Measurements from ENCODE around the gene CRYBG2. TPM values are rescaled to one million over a fixed set of nuclear protein-coding genes. Genes with fewer than 3 reads are reported as not detected.
"Not testable (repeated sequence)": the region's sequence is repeated elsewhere in the genome, so short reads cannot be mapped to it uniquely, and the experiment has no call there.

The CRYBG2 gene
- total RNA-seq, 4 donors from 2014 or later = under 0.01 TPM; not detected in 3

- DNase-seq (ENCODE audit: low spot score in 2 of 2) = no peak
- Histone ChIP-seq H3K27ac (no peak overlapping the region), H3K4me1 (no peaks in the 10 kb centered on the region), H3K36me3 (no peaks in the 10 kb centered on the region), H3K9me3 (no peaks in the 10 kb centered on the region), H3K4me3 (no peak overlapping the region), H3K27me3 (no peaks in the 10 kb centered on the region)
- TF ChIP-seq POLR2A (IDR thresholded peaks at IDR 0.05) = no peak
- no peak for TF ChIP-seq EP300 (IDR thresholded peaks at IDR 0.05)
- 85 to 89% methylated on average over 8 of the region's 8 CpGs for WGBS, 2 donors
These were observed 41.8 kb upstream of the CRYBG2 start for GRCh38 chr1:26395754-26396153.

DNA sequence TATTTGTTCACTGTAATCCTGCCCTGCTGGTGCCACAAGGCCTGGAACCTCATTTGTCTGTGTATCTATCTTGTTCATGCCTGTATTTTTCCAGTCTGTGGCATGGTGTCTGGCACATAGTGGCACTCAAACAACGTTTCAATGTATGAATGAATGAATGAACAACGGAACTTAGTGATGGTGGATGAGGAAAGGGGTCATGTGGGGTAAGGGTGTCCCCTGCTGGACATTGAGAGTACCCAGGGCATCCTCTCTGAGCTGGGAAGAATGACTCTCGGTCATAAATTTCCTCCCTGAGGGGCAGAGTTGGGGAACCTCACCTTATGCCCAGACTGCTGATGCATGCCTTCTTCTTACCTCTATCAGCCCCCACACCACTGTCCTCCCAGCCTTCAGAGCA, 37.5 kb upstream of the CRYBG2 start:
- no peaks in the 10 kb centered on the region for H3K36me3 ChIP-seq
- no peak for DNase-seq (ENCODE audit: low spot score in 2 of 2)
- 5 to 7% methylated on average over 3 of the region's 3 CpGs for WGBS, 2 donors
- no peak overlapping the region for H3K27ac ChIP-seq
- TF ChIP-seq, protein P1, sequence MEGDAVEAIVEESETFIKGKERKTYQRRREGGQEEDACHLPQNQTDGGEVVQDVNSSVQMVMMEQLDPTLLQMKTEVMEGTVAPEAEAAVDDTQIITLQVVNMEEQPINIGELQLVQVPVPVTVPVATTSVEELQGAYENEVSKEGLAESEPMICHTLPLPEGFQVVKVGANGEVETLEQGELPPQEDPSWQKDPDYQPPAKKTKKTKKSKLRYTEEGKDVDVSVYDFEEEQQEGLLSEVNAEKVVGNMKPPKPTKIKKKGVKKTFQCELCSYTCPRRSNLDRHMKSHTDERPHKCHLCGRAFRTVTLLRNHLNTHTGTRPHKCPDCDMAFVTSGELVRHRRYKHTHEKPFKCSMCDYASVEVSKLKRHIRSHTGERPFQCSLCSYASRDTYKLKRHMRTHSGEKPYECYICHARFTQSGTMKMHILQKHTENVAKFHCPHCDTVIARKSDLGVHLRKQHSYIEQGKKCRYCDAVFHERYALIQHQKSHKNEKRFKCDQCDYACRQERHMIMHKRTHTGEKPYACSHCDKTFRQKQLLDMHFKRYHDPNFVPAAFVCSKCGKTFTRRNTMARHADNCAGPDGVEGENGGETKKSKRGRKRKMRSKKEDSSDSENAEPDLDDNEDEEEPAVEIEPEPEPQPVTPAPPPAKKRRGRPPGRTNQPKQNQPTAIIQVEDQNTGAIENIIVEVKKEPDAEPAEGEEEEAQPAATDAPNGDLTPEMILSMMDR (IDR thresholded peaks at IDR 0.05) = no peak
- TF ChIP-seq EP300 (IDR thresholded peaks at IDR 0.05) = no peak
- no peak for TF ChIP-seq POLR2A (IDR thresholded peaks at IDR 0.05)
- H3K9me3 ChIP-seq = no peaks in the 10 kb centered on the region
- H3K4me1 ChIP-seq = no peaks in the 10 kb centered on the region
- no peaks in the 10 kb centered on the region for H3K27me3 ChIP-seq
- no peak overlapping the region for H3K4me3 ChIP-seq

- no peak overlapping the region for H3K4me3 ChIP-seq
- H3K27me3 ChIP-seq = no peaks in the 10 kb centered on the region
- TF ChIP-seq POLR2A (IDR thresholded peaks at IDR 0.05) = no peak
- TF ChIP-seq, protein P1 (IDR thresholded peaks at IDR 0.05) = no peak
- no peak for TF ChIP-seq EP300 (IDR thresholded peaks at IDR 0.05)
- H3K9me3 ChIP-seq = no peaks in the 10 kb centered on the region
- H3K27ac ChIP-seq = no peak overlapping the region
- DNase-seq (ENCODE audit: low spot score in 2 of 2) = no peak
- no peaks in the 10 kb centered on the region for H3K4me1 ChIP-seq
- no peaks in the 10 kb centered on the region for H3K36me3 ChIP-seq
- 76 to 84% methylated on average over 4 of the region's 4 CpGs for WGBS, 2 donors
These were observed 35.8 kb upstream of the CRYBG2 start for GRCh38 chr1:26389604-26390247.

DNA sequence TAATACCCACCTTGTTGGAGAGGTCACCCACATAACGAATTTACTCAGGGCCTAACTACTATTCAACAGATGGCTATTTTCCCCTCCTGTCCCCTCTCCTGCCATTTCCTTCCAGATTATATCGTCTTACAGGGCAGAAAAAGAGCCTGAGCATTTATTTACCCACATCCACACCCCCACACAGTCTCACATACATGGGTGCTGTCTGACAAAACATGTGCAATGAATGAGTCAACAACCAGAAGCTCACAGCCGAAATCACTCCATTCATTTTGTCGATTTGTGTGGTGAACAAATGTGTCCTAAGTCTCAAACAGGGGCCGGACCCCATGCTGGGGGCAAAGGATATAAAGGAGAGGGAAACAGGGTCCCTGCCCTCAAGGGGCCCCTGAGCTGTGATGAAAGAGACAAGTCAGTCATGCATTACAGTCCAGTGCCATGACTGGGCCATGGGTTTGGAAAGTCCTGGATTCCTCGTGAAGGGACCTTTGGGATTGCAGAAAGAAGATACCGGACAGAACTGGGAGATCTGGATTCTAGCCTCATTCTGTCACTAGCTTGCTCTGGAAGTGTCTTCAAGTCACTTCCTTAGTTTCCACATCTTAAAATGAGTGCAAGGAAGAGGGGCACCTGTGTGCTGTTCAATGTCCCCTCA, 35.0 kb upstream of the CRYBG2 start:
- Histone ChIP-seq H3K36me3 (no peaks in the 10 kb centered on the region), H3K9me3 (no peaks in the 10 kb centered on the region), H3K27ac (no peak overlapping the region), H3K4me1 (no peaks in the 10 kb centered on the region), H3K4me3 (no peak overlapping the region), H3K27me3 (no peaks in the 10 kb centered on the region)
- TF ChIP-seq POLR2A (IDR thresholded peaks at IDR 0.05) (no peak), EP300 (IDR thresholded peaks at IDR 0.05) (no peak)
- TF ChIP-seq, protein P1 (IDR thresholded peaks at IDR 0.05) = no peak
- no peak for DNase-seq (ENCODE audit: low spot score in 2 of 2)
- WGBS, 2 donors = 61 to 68% methylated on average over 7 of the region's 7 CpGs

DNA sequence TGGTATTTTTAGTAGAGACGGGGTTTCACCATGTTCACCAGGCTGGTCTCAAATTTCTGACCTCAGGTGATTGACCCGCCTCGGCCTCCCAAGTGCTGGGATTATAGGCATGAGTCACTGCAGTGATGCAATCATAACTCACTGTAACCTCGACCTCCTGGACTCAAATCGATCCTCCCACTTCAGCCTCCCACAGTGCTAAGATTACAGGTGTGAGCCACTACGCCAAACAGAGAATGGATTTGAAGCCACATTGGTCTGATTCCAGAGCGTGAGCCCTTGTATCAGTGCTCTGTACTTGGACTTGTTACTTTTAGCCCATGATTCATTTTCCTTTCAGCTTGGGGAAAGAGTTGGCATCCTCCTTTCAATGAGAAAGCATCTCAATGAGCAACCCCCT, 33.5 kb upstream of the CRYBG2 start:
- no peak overlapping the region for H3K27ac ChIP-seq
- H3K27me3 ChIP-seq = no peaks in the 10 kb centered on the region
- no peak for DNase-seq (ENCODE audit: low spot score in 2 of 2)
- WGBS, 2 donors = 68 to 72% methylated on average over 7 of the region's 7 CpGs
- H3K9me3 ChIP-seq = no peaks in the 10 kb centered on the region
- H3K4me1 ChIP-seq = no peaks in the 10 kb centered on the region
- no peak overlapping the region for H3K4me3 ChIP-seq
- TF ChIP-seq, protein P1 (IDR thresholded peaks at IDR 0.05) = no peak
- TF ChIP-seq EP300 (IDR thresholded peaks at IDR 0.05) = no peak
- TF ChIP-seq POLR2A (IDR thresholded peaks at IDR 0.05) = no peak
- H3K36me3 ChIP-seq = no peaks in the 10 kb centered on the region

DNA sequence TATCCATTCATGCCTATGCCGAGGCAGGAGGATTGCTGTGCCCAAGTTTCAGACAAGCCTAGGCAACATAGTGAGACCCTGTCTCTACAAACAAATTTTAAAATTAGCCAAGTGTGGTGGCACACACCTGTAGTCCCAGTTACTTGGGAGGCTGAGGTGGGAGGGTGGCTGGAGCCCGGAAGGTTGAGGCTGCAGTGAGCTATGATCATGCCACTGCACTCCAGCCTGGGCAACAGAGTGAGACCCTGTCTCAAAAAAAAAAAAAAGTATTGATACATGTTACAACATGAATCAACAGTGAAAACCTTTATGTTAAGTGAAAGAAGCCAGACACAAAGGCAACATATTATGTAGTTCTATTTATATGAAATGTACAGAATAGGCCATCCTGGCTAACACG, 31.1 kb upstream of the CRYBG2 start:
- not testable (repeated sequence) for H3K36me3 ChIP-seq; H3K27me3 ChIP-seq; H3K4me3 ChIP-seq; H3K4me1 ChIP-seq; DNase-seq (ENCODE audit: low spot score in 2 of 2); H3K27ac ChIP-seq; H3K9me3 ChIP-seq
- 75 to 76% methylated on average over 3 of the region's 3 CpGs for WGBS, 2 donors

Data from tibial nerve (tissue), 4 donors.